Chondrocyte (in vitro differentiated cells): ENCODE results near the gene PAQR6. TPM values are rescaled to one million over a fixed set of nuclear protein-coding genes. Genes with fewer than 3 reads are reported as not detected.

Source experiments
- DNase-seq: peaks from one replicate; pipeline ENCODE4 v3.0.0; 2021; ENCODE audit warnings: mixed read lengths, low spot score
- H3K27ac Mint-ChIP-seq: one replicate; pipeline ENCODE4 v1.8.0; 2021; ENCODE audit warnings: mild to moderate bottlenecking, moderate library complexity, mixed read lengths; ENCODE audit not compliant: unreplicated experiment
- H3K27me3 Mint-ChIP-seq: 2 replicates; pipeline ENCODE4 v1.8.0; 2021; ENCODE audit warnings: low read depth, mixed read lengths
- H3K36me3 Mint-ChIP-seq: 2 replicates; pipeline ENCODE4 v1.8.0; 2021; ENCODE audit warnings: low read depth, mixed read lengths
- H3K4me1 Mint-ChIP-seq: 2 replicates; pipeline ENCODE4 v1.8.0; 2021; ENCODE audit warnings: low read depth, mild to moderate bottlenecking, mixed read lengths
- H3K4me3 Mint-ChIP-seq: one replicate; pipeline ENCODE4 v1.8.0; 2021; ENCODE audit warnings: mild to moderate bottlenecking, moderate library complexity, mixed read lengths; ENCODE audit not compliant: unreplicated experiment
- H3K9me3 Mint-ChIP-seq: 2 replicates; pipeline ENCODE4 v1.8.0; 2021; ENCODE audit warnings: low read depth, mixed read lengths
- total RNA-seq: library from RNA; stranded (reverse); gene quantifications from 3 replicates; pipeline ENCODE4 v1.2.1, GENCODE V29; 2021
- TF ChIP-seq, protein P1 (sequence below): fragments of 200-600 bp; sonication (generic); IDR thresholded peaks from 2 replicates; pipeline ENCODE4 v1.5.0; 2021; ENCODE audit warnings: antibody characterized with exemption, mild to moderate bottlenecking, moderate library complexity

The PAQR6 gene
- total RNA-seq, 1 donor from 2014 or later = 4.9 TPM

DNA sequence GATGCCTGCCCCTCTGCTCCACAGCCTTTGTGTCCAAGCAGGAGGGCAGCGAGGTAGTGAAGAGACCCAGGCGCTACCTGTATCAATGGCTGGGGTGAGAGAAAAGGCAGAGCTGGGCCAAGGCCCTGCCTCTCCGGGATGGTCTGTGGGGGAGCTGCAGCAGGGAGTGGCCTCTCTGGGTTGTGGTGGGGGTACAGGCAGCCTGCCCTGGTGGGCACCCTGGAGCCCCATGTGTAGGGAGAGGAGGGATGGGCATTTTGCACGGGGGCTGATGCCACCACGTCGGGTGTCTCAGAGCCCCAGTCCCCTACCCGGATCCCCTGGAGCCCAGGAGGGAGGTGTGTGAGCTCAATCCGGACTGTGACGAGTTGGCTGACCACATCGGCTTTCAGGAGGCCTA lies 5.1 kb downstream of the PAQR6 start:
- Mint-ChIP-seq H3K4me3 (no peak overlapping the region), H3K27me3 (no peaks in the 10 kb centered on the region), H3K36me3 (peaks cover 4% of the 10 kb centered on the region), H3K4me1 (peaks cover 13% of the 10 kb centered on the region), H3K27ac (no peak overlapping the region), H3K9me3 (no peaks in the 10 kb centered on the region)
- no peak for DNase-seq
- TF ChIP-seq, protein P1, sequence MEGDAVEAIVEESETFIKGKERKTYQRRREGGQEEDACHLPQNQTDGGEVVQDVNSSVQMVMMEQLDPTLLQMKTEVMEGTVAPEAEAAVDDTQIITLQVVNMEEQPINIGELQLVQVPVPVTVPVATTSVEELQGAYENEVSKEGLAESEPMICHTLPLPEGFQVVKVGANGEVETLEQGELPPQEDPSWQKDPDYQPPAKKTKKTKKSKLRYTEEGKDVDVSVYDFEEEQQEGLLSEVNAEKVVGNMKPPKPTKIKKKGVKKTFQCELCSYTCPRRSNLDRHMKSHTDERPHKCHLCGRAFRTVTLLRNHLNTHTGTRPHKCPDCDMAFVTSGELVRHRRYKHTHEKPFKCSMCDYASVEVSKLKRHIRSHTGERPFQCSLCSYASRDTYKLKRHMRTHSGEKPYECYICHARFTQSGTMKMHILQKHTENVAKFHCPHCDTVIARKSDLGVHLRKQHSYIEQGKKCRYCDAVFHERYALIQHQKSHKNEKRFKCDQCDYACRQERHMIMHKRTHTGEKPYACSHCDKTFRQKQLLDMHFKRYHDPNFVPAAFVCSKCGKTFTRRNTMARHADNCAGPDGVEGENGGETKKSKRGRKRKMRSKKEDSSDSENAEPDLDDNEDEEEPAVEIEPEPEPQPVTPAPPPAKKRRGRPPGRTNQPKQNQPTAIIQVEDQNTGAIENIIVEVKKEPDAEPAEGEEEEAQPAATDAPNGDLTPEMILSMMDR = no peak

DNA sequence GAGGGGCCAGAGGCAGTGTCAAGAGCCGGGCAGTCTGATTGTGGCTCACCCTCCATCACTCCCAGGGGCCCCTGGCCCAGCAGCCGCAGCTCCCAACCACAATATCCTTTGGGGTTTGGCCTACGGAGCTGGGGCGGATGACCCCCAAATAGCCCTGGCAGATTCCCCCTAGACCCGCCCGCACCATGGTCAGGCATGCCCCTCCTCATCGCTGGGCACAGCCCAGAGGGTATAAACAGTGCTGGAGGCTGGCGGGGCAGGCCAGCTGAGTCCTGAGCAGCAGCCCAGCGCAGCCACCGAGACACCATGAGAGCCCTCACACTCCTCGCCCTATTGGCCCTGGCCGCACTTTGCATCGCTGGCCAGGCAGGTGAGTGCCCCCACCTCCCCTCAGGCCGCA lies 5.9 kb downstream of the PAQR6 start, which contains the start of gene BGLAP:
Gene BGLAP (plus strand): TSS at position 259 of the 400 bp plus-strand sequence. CDS start 48 bp downstream, at position 307.
- no peak within 1 kb of the TSS for H3K4me3 Mint-ChIP-seq
- TF ChIP-seq, protein P1 = no peak
- H3K27me3 Mint-ChIP-seq = no peaks in the 10 kb centered on the region
- H3K4me1 Mint-ChIP-seq = peaks cover 13% of the 10 kb centered on the region
- no peak for DNase-seq
- H3K36me3 Mint-ChIP-seq = peaks cover 7% of the 10 kb centered on the region
- no peaks in the 10 kb centered on the region for H3K9me3 Mint-ChIP-seq
- no peak within 1 kb of the TSS for H3K27ac Mint-ChIP-seq

DNA sequence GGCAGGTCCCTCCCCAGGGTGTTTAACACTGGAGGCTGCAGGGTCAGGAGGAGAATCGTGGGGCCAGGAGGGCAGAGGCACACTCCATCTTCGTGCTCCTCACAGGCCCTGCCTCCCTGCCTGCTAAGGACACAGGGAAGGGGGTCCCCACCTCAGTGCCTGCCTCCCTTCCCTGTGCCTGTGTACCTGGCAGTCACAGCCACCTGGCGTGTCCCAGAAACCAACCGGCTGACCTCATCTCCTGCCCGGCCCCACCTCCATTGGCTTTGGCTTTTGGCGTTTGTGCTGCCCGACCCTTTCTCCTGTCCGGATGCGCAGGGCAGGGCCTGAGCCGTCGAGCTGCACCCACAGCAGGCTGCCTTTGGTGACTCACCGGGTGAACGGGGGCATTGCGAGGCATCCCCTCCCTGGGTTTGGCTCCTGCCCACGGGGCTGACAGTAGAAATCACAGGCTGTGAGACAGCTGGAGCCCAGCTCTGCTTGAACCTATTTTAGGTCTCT lies 6.5 kb downstream of the PAQR6 start:
- no peak overlapping the region for H3K4me3 Mint-ChIP-seq
- peaks cover 10% of the 10 kb centered on the region for H3K36me3 Mint-ChIP-seq
- H3K27me3 Mint-ChIP-seq = no peaks in the 10 kb centered on the region
- no peak overlapping the region for H3K27ac Mint-ChIP-seq
- H3K4me1 Mint-ChIP-seq = peaks cover 13% of the 10 kb centered on the region
- no peaks in the 10 kb centered on the region for H3K9me3 Mint-ChIP-seq
- TF ChIP-seq, protein P1 = no peak
- DNase-seq = no peak

DNA sequence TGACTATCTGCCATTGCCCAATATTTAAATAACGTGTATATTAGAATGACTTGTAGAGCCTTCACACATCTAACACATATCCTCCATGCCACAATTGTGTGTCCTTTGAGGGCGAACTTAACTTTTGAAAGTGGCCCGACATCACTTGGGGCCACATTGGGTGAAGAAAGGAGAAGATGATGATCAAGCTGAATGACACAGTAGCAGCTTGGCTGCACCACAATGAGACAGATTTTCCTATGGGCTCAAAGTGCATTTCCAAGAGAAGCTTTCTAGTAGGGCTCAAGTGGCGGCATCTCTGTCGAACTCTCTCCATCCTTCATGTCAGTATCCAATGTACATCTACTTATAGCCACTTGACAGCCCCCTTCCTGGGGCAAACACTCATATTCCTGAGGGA lies 9.6 kb downstream of the PAQR6 start:
- Mint-ChIP-seq H3K9me3 (no peaks in the 10 kb centered on the region), H3K27me3 (no peaks in the 10 kb centered on the region), H3K36me3 (peaks cover 19% of the 10 kb centered on the region), H3K4me3 (no peak overlapping the region), H3K27ac (no peak overlapping the region), H3K4me1 (peaks cover 18% of the 10 kb centered on the region)
- TF ChIP-seq, protein P1 = no peak
- no peak for DNase-seq

DNA sequence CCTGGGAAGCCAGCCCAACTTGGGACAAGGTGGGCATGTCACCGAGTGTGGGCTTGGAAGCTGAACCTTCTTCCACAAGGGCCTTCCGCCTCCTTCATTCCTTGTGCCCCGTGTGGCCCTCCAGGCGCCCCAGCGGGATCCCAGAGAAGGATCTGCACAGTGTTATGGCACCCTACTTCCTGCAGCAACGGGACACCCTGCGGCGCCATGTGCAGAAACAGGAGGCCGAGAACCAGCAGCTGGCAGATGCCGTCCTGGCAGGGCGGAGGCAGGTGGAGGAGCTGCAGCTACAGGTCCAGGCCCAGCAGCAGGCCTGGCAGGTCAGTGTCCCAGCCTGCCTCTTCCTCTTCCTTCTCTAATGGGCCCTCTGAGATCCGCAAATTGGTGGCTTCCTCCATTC lies 11.7 kb downstream of the PAQR6 start:
- TF ChIP-seq, protein P1 = no peak
- no peak for DNase-seq
- no peaks in the 10 kb centered on the region for H3K27me3 Mint-ChIP-seq
- H3K36me3 Mint-ChIP-seq = peaks cover 19% of the 10 kb centered on the region
- no peak overlapping the region for H3K4me3 Mint-ChIP-seq
- H3K9me3 Mint-ChIP-seq = no peaks in the 10 kb centered on the region
- H3K4me1 Mint-ChIP-seq = peaks cover 10% of the 10 kb centered on the region
- H3K27ac Mint-ChIP-seq = no peak overlapping the region
